Neural cell (in vitro differentiated cells): ENCODE results near the gene WDR83. TPM values are rescaled to one million over a fixed set of nuclear protein-coding genes. Genes with fewer than 3 reads are reported as not detected.

Source experiments
- H2AFZ ChIP-seq: fragments of 200-600, 300-800 bp; sonication (generic), shearing (Covaris generic); 2 replicates; pipeline ENCODE4 v1.6.0; 2014; ENCODE audit warnings: low read depth, mild to moderate bottlenecking, antibody characterized with exemption, low read length, moderate library complexity
- H3F3A ChIP-seq: fragments of 200-600 bp; shearing (Covaris generic); 2 replicates; pipeline ENCODE4 v1.6.1; 2016; ENCODE audit warnings: mild to moderate bottlenecking, moderate library complexity, mixed read lengths, antibody characterized with exemption, low read length; ENCODE audit not compliant: insufficient read depth, poor library complexity, severe bottlenecking
- H3K27ac ChIP-seq: fragments of 200-600, 300-800 bp; sonication (generic), shearing (Covaris generic); 2 replicates; pipeline ENCODE4 v1.5.1; 2014; ENCODE audit warnings: mild to moderate bottlenecking, low read length, moderate library complexity
- H3K27me3 ChIP-seq: fragments of 300-800, 200-600 bp; sonication (generic), shearing (Covaris generic); 2 replicates; pipeline ENCODE4 v1.6.0; 2014; ENCODE audit warnings: mild to moderate bottlenecking, low read depth, low read length, moderate library complexity; ENCODE audit not compliant: insufficient read depth
- H3K36me3 ChIP-seq: fragments of 300-800, 200-600 bp; sonication (generic), shearing (Covaris generic); 2 replicates; pipeline ENCODE4 v1.5.1; 2014; ENCODE audit warnings: mild to moderate bottlenecking, antibody characterized with exemption, low read length, moderate library complexity; ENCODE audit not compliant: insufficient read depth
- H3K4me2 ChIP-seq: fragments of 300-800, 200-600 bp; sonication (generic), shearing (Covaris generic); 2 replicates; pipeline ENCODE4 v1.6.0; 2014; ENCODE audit warnings: mild to moderate bottlenecking, low read length
- H3K4me3 ChIP-seq: fragments of 300-800, 200-600 bp; sonication (generic), shearing (Covaris generic); 2 replicates; pipeline ENCODE4 v1.5.1; 2014; ENCODE audit warnings: mild to moderate bottlenecking, low read length, moderate library complexity
- H3K79me2 ChIP-seq: fragments of 200-600 bp; shearing (Covaris generic); replicated peaks from 2 replicates; pipeline ENCODE4 v1.6.0; 2014; ENCODE audit warnings: mild to moderate bottlenecking, low read length, moderate library complexity; ENCODE audit not compliant: insufficient read depth
- H3K9ac ChIP-seq: fragments of 300-800, 200-600 bp; sonication (generic), shearing (Covaris generic); 2 replicates; pipeline ENCODE4 v1.6.1; 2016; ENCODE audit warnings: mild to moderate bottlenecking, low read length, mixed read lengths
- H3K9me2 ChIP-seq: fragments of 200-600 bp; shearing (Covaris generic); 2 replicates; pipeline ENCODE4 v1.6.1; 2016; ENCODE audit warnings: mild to moderate bottlenecking, low read length, mixed read lengths; ENCODE audit not compliant: insufficient read depth
- H3K9me3 ChIP-seq: fragments of 200-600, 300-800 bp; sonication (generic), shearing (Covaris generic); 2 replicates; pipeline ENCODE4 v1.6.1; 2016; ENCODE audit warnings: mild to moderate bottlenecking, mixed run types, low read length, moderate library complexity, mixed read lengths
- H4K20me1 ChIP-seq: fragments of 200-600 bp; shearing (Covaris generic); 2 replicates; pipeline ENCODE4 v1.6.1; 2016; ENCODE audit warnings: mild to moderate bottlenecking, mixed run types; ENCODE audit not compliant: insufficient read depth
- EP300 ChIP-seq: fragments of 450-650 bp; conservative IDR thresholded peaks from 2 replicates; pipeline ENCODE4 v1.6.1; 2014; ENCODE audit warnings: antibody characterized with exemption, mild to moderate bottlenecking, moderate library complexity; ENCODE audit not compliant: poor library complexity, severe bottlenecking
- EZH2 ChIP-seq: fragments of 200-600, 300-800 bp; shearing (Covaris generic), sonication (generic); IDR thresholded peaks from 2 replicates; pipeline ENCODE4 v1.6.1; 2014; ENCODE audit warnings: antibody characterized with exemption, low read length, borderline replicate concordance, mild to moderate bottlenecking; ENCODE audit not compliant: insufficient read depth, poor library complexity, severe bottlenecking
- MXI1 ChIP-seq: fragments of 450-650 bp; conservative IDR thresholded peaks from 2 replicates; pipeline ENCODE4 v1.6.1; 2014; ENCODE audit warnings: antibody characterized with exemption, mild to moderate bottlenecking; ENCODE audit not compliant: poor library complexity, severe bottlenecking
- POLR2AphosphoS5 ChIP-seq: IDR thresholded peaks from 2 replicates; pipeline ENCODE4 v1.6.1; 2012
- RAD21 ChIP-seq: fragments of 450-650 bp; conservative IDR thresholded peaks from 2 replicates; pipeline ENCODE4 v1.6.1; 2014; ENCODE audit warnings: antibody characterized with exemption, mild to moderate bottlenecking, moderate library complexity
- SMC3 ChIP-seq: fragments of 450-650 bp; conservative IDR thresholded peaks from 2 replicates; pipeline ENCODE4 v1.6.1; 2014; ENCODE audit warnings: antibody characterized with exemption, mild to moderate bottlenecking, moderate library complexity; ENCODE audit not compliant: poor library complexity
- TAF1 ChIP-seq: IDR thresholded peaks from 2 replicates; pipeline ENCODE4 v1.6.1; 2012; ENCODE audit warnings: low read depth
- polyA plus RNA-seq: library from polyadenylated mRNA; depleted of rRNA; stranded (reverse); fragments of >200 nt; gene quantifications from 2 replicates; pipeline ENCODE4 v1.2.3, GENCODE V29; 2014
- TF ChIP-seq, protein P1 (sequence below): IDR thresholded peaks from 2 replicates; pipeline ENCODE4 v1.6.1; 2012; ENCODE audit warnings: borderline replicate concordance
- TF ChIP-seq, protein P2 (sequence below): fragments of 450-650 bp; IDR thresholded peaks from 2 replicates; pipeline ENCODE4 v1.5.1; 2014; ENCODE audit warnings: antibody characterized with exemption, mild to moderate bottlenecking, moderate library complexity; ENCODE audit not compliant: poor library complexity, severe bottlenecking

Gene WDR83
- polyA plus RNA-seq, 1 donor from 2014 or later: 45.3 TPM

GRCh38 chr19:12665281-12665573 is 1.4 kb upstream of the WDR83 start:
- H3K9ac ChIP-seq: no peak overlapping the region
- no peaks in the 10 kb centered on the region for H3K36me3 ChIP-seq
- H2AFZ ChIP-seq: no peak overlapping the region
- H3K27me3 ChIP-seq: no peaks in the 10 kb centered on the region
- H3K27ac ChIP-seq: no peak overlapping the region
- H3K4me3 ChIP-seq: peak overlapping the region; percentile 87
- H3K9me3 ChIP-seq: no peaks in the 10 kb centered on the region
- no peak for TF ChIP-seq SMC3
- no peak for TF ChIP-seq POLR2AphosphoS5
- no peak for TF ChIP-seq TAF1
- TF ChIP-seq EZH2: no peak
- TF ChIP-seq, protein P1, sequence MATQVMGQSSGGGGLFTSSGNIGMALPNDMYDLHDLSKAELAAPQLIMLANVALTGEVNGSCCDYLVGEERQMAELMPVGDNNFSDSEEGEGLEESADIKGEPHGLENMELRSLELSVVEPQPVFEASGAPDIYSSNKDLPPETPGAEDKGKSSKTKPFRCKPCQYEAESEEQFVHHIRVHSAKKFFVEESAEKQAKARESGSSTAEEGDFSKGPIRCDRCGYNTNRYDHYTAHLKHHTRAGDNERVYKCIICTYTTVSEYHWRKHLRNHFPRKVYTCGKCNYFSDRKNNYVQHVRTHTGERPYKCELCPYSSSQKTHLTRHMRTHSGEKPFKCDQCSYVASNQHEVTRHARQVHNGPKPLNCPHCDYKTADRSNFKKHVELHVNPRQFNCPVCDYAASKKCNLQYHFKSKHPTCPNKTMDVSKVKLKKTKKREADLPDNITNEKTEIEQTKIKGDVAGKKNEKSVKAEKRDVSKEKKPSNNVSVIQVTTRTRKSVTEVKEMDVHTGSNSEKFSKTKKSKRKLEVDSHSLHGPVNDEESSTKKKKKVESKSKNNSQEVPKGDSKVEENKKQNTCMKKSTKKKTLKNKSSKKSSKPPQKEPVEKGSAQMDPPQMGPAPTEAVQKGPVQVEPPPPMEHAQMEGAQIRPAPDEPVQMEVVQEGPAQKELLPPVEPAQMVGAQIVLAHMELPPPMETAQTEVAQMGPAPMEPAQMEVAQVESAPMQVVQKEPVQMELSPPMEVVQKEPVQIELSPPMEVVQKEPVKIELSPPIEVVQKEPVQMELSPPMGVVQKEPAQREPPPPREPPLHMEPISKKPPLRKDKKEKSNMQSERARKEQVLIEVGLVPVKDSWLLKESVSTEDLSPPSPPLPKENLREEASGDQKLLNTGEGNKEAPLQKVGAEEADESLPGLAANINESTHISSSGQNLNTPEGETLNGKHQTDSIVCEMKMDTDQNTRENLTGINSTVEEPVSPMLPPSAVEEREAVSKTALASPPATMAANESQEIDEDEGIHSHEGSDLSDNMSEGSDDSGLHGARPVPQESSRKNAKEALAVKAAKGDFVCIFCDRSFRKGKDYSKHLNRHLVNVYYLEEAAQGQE: no peak
- TF ChIP-seq EP300: no peak
- TF ChIP-seq, protein P2, sequence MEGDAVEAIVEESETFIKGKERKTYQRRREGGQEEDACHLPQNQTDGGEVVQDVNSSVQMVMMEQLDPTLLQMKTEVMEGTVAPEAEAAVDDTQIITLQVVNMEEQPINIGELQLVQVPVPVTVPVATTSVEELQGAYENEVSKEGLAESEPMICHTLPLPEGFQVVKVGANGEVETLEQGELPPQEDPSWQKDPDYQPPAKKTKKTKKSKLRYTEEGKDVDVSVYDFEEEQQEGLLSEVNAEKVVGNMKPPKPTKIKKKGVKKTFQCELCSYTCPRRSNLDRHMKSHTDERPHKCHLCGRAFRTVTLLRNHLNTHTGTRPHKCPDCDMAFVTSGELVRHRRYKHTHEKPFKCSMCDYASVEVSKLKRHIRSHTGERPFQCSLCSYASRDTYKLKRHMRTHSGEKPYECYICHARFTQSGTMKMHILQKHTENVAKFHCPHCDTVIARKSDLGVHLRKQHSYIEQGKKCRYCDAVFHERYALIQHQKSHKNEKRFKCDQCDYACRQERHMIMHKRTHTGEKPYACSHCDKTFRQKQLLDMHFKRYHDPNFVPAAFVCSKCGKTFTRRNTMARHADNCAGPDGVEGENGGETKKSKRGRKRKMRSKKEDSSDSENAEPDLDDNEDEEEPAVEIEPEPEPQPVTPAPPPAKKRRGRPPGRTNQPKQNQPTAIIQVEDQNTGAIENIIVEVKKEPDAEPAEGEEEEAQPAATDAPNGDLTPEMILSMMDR: no peak
- no peak for TF ChIP-seq MXI1
- TF ChIP-seq RAD21: no peak
- no peaks in the 10 kb centered on the region for H3F3A ChIP-seq
- H3K9me2 ChIP-seq: no peaks in the 10 kb centered on the region
- no peaks in the 10 kb centered on the region for H4K20me1 ChIP-seq
- no peak overlapping the region for H3K4me2 ChIP-seq
- H3K79me2 ChIP-seq: peaks cover 29% of the 10 kb centered on the region

GRCh38 chr19:12665671-12666264 is 839 bp upstream of the WDR83 start:
- no peaks in the 10 kb centered on the region for H4K20me1 ChIP-seq
- no peaks in the 10 kb centered on the region for H3F3A ChIP-seq
- H3K9ac ChIP-seq: peak overlapping the region; percentile 81
- H3K9me2 ChIP-seq: no peaks in the 10 kb centered on the region
- TF ChIP-seq MXI1: no peak
- no peak for TF ChIP-seq EP300
- no peak for TF ChIP-seq TAF1
- no peak for TF ChIP-seq SMC3
- no peak for TF ChIP-seq EZH2
- TF ChIP-seq POLR2AphosphoS5: no peak
- TF ChIP-seq, protein P2: no peak
- TF ChIP-seq RAD21: no peak
- peak overlapping the region; percentile 78 for H3K4me2 ChIP-seq
- peaks cover 29% of the 10 kb centered on the region for H3K79me2 ChIP-seq
- no peaks in the 10 kb centered on the region for H3K9me3 ChIP-seq
- H3K27me3 ChIP-seq: no peaks in the 10 kb centered on the region
- no peaks in the 10 kb centered on the region for H3K36me3 ChIP-seq
- H3K4me3 ChIP-seq: peak overlapping the region; percentile 87
- no peak overlapping the region for H3K27ac ChIP-seq
- peak overlapping the region; percentile 75 for H2AFZ ChIP-seq
